ENCODE results near the gene ATP2C2.
"Not testable (repeated sequence)": the region's sequence is repeated elsewhere in the genome, so short reads cannot be mapped to it uniquely, and the experiment has no call there.

The ATP2C2 gene

GRCh38 chr16:84386047-84386446, 17.7 kb downstream of the ATP2C2 start:
- DNase-seq (ENCODE audit: low spot score) = no peak

DNA sequence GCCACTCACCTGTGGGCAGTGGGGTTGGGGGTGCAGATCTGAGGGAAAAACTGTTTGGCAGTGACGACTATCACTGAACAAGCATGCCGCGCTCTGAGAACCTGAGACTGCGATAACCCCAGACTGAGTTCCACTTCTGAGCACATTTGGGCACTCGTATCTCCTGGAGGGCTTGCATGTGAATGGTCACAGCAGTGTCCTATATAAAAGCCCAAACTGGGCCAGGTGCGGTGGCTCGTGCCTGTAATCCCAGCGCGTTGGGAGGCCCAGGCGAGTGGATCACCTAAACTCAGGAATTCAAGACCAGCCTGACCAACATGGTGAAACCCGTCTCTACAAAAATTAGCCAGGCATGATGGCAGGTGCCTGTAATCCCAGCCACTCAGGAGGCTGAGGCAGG, 18.7 kb downstream of the ATP2C2 start:
- no peak for TF ChIP-seq CTCF (IDR thresholded peaks at IDR 0.05; ENCODE audit: extremely low read depth, missing control alignments)
- no peak for DNase-seq (ENCODE audit: low spot score)

More at GRCh38 chr16:84386047-84386446, 17.7 kb downstream of the ATP2C2 start:
- no peak for TF ChIP-seq CTCF (IDR thresholded peaks at IDR 0.05; ENCODE audit: extremely low read depth, missing control alignments)

- DNase-seq (ENCODE audit: low spot score) = no peak
- no peak for TF ChIP-seq CTCF (IDR thresholded peaks at IDR 0.05; ENCODE audit: extremely low read depth, missing control alignments)
Measured at GRCh38 chr16:84390131-84390785, 21.9 kb downstream of the ATP2C2 start.

DNA sequence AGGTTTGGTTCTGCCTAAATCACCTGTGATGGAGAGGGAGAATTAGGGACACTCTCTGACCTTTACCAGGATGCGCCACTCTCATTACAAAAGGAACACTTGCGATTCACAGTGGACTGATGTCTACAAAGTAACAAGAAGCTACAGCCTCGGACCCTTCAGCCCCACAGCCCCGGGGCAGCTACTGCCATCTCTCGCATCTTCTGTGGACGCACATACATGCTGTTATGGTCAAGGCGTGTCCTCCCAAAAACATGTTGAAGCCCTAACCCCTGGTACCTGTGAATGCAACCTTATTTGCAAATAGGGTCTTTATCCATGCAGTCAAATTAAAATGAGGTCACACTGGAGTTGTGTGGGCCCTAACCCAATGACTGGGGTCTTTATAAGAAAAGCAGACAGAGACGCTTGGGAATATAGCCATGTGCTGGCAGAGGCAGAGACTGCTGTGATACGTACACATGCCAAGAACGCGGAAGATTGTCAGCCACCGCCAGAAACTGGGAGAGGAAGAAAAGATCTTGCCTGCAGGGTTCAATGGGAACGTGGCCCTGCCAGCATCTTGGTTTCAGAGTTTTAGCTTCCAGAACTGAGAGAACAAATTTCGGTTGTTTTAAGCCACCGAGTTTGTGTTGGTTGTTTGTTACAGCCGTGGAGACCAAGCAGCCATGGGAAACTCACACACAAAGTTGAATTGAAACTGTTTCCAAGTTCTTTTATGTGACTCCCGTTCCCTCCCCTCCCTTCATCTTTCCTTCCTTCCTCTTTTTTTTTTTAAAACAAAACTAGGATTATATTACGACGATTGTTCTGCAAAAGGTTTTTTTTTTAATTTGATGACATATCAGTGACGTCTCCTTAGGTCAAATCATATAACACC, 23.1 kb downstream of the ATP2C2 start:
- no peak for TF ChIP-seq CTCF (IDR thresholded peaks at IDR 0.05; ENCODE audit: extremely low read depth, missing control alignments)
- DNase-seq (ENCODE audit: low spot score) = no peak

- TF ChIP-seq CTCF (IDR thresholded peaks at IDR 0.05; ENCODE audit: extremely low read depth, missing control alignments) = no peak
- no peak for DNase-seq (ENCODE audit: low spot score)
Measured at GRCh38 chr16:84392031-84392360, 23.7 kb downstream of the ATP2C2 start.

DNA sequence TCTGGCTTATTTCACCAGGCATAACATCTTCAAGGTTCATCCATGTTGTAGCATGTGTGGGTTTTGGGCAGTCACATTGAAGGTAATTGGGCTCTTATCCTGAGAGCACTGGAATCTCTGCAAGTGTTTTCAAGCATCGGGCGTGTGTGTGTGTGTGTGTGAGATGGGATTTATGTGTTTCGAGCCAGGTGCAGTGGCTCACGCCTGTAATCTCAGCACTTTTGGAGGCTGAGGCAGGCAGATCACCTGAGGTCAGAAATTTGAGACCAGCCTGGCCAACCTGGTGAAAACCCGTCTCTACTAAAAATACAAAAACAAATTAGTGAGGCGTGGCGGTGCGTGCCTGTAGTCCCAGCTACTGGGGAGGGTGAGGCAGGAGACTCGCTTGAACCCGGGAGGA, 27.7 kb downstream of the ATP2C2 start:
- DNase-seq (ENCODE audit: low spot score) = not testable (repeated sequence)

- no peak for TF ChIP-seq CTCF (IDR thresholded peaks at IDR 0.05; ENCODE audit: extremely low read depth, missing control alignments)
- DNase-seq (ENCODE audit: low spot score) = no peak
Measured at GRCh38 chr16:84396537-84397008, 28.2 kb downstream of the ATP2C2 start.

All from GM20000 (cell line).